CD4-positive, alpha-beta T cell treated with Interleukin-1 beta for 1 hour (primary cell): ENCODE measurements around the gene SLC37A2.

Experiments
- DNase-seq, 2 donors: peaks; one replicate each; pipeline ENCODE4 v3.0.0-alpha.2; 2020 to 2022

The SLC37A2 gene

GRCh38 chr11:125112208-125112604, 49.1 kb downstream of the SLC37A2 start:
- DNase-seq, result no peak

GRCh38 chr11:125114518-125114917, 51.4 kb downstream of the SLC37A2 start:
- DNase-seq, result no peak

- DNase-seq, result no peak
These were observed 54.3 kb downstream of the SLC37A2 start for GRCh38 chr11:125117429-125117828.

- no peak for DNase-seq
These were observed 60.3 kb downstream of the SLC37A2 start for GRCh38 chr11:125123194-125123946.

GRCh38 chr11:125123947-125124617, 61.0 kb downstream of the SLC37A2 start:
- peak; percentile 38 to 42 for DNase-seq

- no peak for DNase-seq
These were observed 61.5 kb downstream of the SLC37A2 start for GRCh38 chr11:125124618-125124992.

- no peak for DNase-seq
These were observed 65.3 kb downstream of the SLC37A2 start for GRCh38 chr11:125128450-125128849.

- no peak for DNase-seq
These were observed 66.3 kb downstream of the SLC37A2 start for GRCh38 chr11:125129316-125129993.

GRCh38 chr11:125132071-125132470, 69.0 kb downstream of the SLC37A2 start:
- DNase-seq, result no peak

GRCh38 chr11:125132596-125132995, 69.5 kb downstream of the SLC37A2 start:
- DNase-seq, result no peak

GRCh38 chr11:125136001-125136400, 72.9 kb downstream of the SLC37A2 start:
- DNase-seq, result no peak

GRCh38 chr11:125138966-125139365, 75.9 kb downstream of the SLC37A2 start:
- DNase-seq, result no peak

- no peak for DNase-seq
These were observed 76.7 kb downstream of the SLC37A2 start for GRCh38 chr11:125139778-125140177.
